Endothelial cell (in vitro differentiated cells): ENCODE results near the gene RAD51B. TPM values are rescaled to one million over a fixed set of nuclear protein-coding genes. Genes with fewer than 3 reads are reported as not detected.
"Not testable (repeated sequence)": the region's sequence is repeated elsewhere in the genome, so short reads cannot be mapped to it uniquely, and the experiment has no call there.

ENCODE experiments used
- DNase-seq: peaks from one replicate; pipeline ENCODE4 v3.0.0; 2021; ENCODE audit warnings: low spot score
- H3K27ac Mint-ChIP-seq: one replicate; pipeline ENCODE4 v1.8.0; 2021; ENCODE audit warnings: mixed read lengths, inconsistent platforms; ENCODE audit not compliant: unreplicated experiment
- H3K27me3 Mint-ChIP-seq: one replicate; pipeline ENCODE4 v1.8.0; 2021; ENCODE audit warnings: mild to moderate bottlenecking, moderate library complexity, mixed read lengths, inconsistent platforms; ENCODE audit not compliant: unreplicated experiment
- H3K36me3 Mint-ChIP-seq: one replicate; pipeline ENCODE4 v1.8.0; 2021; ENCODE audit warnings: mild to moderate bottlenecking, low read depth, mixed read lengths, inconsistent platforms; ENCODE audit not compliant: unreplicated experiment
- H3K4me1 Mint-ChIP-seq: one replicate; pipeline ENCODE4 v1.8.0; 2021; ENCODE audit warnings: mild to moderate bottlenecking, mixed read lengths, inconsistent platforms; ENCODE audit not compliant: unreplicated experiment
- H3K4me3 Mint-ChIP-seq: one replicate; pipeline ENCODE4 v1.8.0; 2021; ENCODE audit warnings: mild to moderate bottlenecking, mixed read lengths, inconsistent platforms; ENCODE audit not compliant: unreplicated experiment
- H3K9me3 Mint-ChIP-seq: one replicate; pipeline ENCODE4 v1.8.0; 2021; ENCODE audit warnings: mixed read lengths, inconsistent platforms; ENCODE audit not compliant: unreplicated experiment
- CTCF ChIP-seq: fragments of 200-600 bp; sonication (generic); IDR thresholded peaks from one replicate; pipeline ENCODE4 v1.5.0; 2021; ENCODE audit warnings: antibody characterized with exemption; ENCODE audit not compliant: unreplicated experiment
- total RNA-seq: library from RNA; stranded (reverse); fragmentation: NEBNext Ultra II Directional; extraction: Animal tissue kit (Norgen Biotek cat#: 25700); gene quantifications from one replicate; pipeline ENCODE4 v1.2.1, GENCODE V29; 2021; ENCODE audit not compliant: unreplicated experiment

RAD51B gene
- total RNA-seq, 1 donor from 2014 or later: 23.5 TPM

- peaks cover 16% of the 10 kb centered on the region for H3K4me1 Mint-ChIP-seq
- H3K4me3 Mint-ChIP-seq: no peak overlapping the region
- no peak overlapping the region for H3K27ac Mint-ChIP-seq
- H3K9me3 Mint-ChIP-seq: no peaks in the 10 kb centered on the region
- TF ChIP-seq CTCF: no peak
- no peaks in the 10 kb centered on the region for H3K36me3 Mint-ChIP-seq
- no peaks in the 10 kb centered on the region for H3K27me3 Mint-ChIP-seq
- no peak for DNase-seq
Measured at GRCh38 chr14:68112442-68112841, 292.9 kb downstream of the RAD51B start.

GRCh38 chr14:68113343-68113930 is 293.9 kb downstream of the RAD51B start:
- no peaks in the 10 kb centered on the region for H3K36me3 Mint-ChIP-seq
- no peak overlapping the region for H3K4me3 Mint-ChIP-seq
- no peak for DNase-seq
- H3K27ac Mint-ChIP-seq: no peak overlapping the region
- peaks cover 16% of the 10 kb centered on the region for H3K4me1 Mint-ChIP-seq
- TF ChIP-seq CTCF: no peak
- no peaks in the 10 kb centered on the region for H3K27me3 Mint-ChIP-seq
- H3K9me3 Mint-ChIP-seq: no peaks in the 10 kb centered on the region

GRCh38 chr14:68115952-68116351 is 296.4 kb downstream of the RAD51B start:
- not testable (repeated sequence) for H3K36me3 Mint-ChIP-seq, H3K27ac Mint-ChIP-seq, H3K4me1 Mint-ChIP-seq, H3K4me3 Mint-ChIP-seq, H3K27me3 Mint-ChIP-seq, DNase-seq, H3K9me3 Mint-ChIP-seq

GRCh38 chr14:68122651-68123050 is 303.1 kb downstream of the RAD51B start:
- no peaks in the 10 kb centered on the region for H3K36me3 Mint-ChIP-seq
- no peak overlapping the region for H3K4me3 Mint-ChIP-seq
- H3K27ac Mint-ChIP-seq: no peak overlapping the region
- peaks cover 10% of the 10 kb centered on the region for H3K4me1 Mint-ChIP-seq
- DNase-seq: no peak
- H3K27me3 Mint-ChIP-seq: no peaks in the 10 kb centered on the region
- H3K9me3 Mint-ChIP-seq: no peaks in the 10 kb centered on the region
- TF ChIP-seq CTCF: no peak

- H3K27ac Mint-ChIP-seq: no peak overlapping the region
- no peaks in the 10 kb centered on the region for H3K27me3 Mint-ChIP-seq
- no peak for DNase-seq
- no peaks in the 10 kb centered on the region for H3K36me3 Mint-ChIP-seq
- no peaks in the 10 kb centered on the region for H3K9me3 Mint-ChIP-seq
- no peak overlapping the region for H3K4me3 Mint-ChIP-seq
- no peak for TF ChIP-seq CTCF
- H3K4me1 Mint-ChIP-seq: peaks cover 10% of the 10 kb centered on the region
Measured at GRCh38 chr14:68124050-68124449, 304.5 kb downstream of the RAD51B start.
